GM18519 (cell line): ENCODE measurements around the gene ACAD8.

Experiments
- ATAC-seq: cut with Tn5 transposase; IDR thresholded peaks from one replicate; pipeline ENCODE4 v1.9.1; 2021; ENCODE audit warnings: mild to moderate bottlenecking, moderate library complexity; ENCODE audit not compliant: unreplicated experiment, low FRiP score

ACAD8 gene

GRCh38 chr11:134253188-134253993, at the start of gene ACAD8, which contains the start of gene THYN1:
Gene ACAD8 (plus strand): TSS chr11:134253568. CDS start chr11:134253601, 33 bp downstream.
Gene THYN1 (minus strand): TSS chr11:134253352. CDS start chr11:134252882, 470 bp downstream.
- peak; percentile 98 for ATAC-seq

- ATAC-seq, result no peak
These were observed 47.6 kb upstream of the ACAD8 start for GRCh38 chr11:134205729-134206128.

- ATAC-seq, result no peak
These were observed 47.2 kb upstream of the ACAD8 start for GRCh38 chr11:134206185-134206584.

GRCh38 chr11:134207538-134208239, 45.7 kb upstream of the ACAD8 start:
- ATAC-seq, result no peak

GRCh38 chr11:134215836-134216235, 37.5 kb upstream of the ACAD8 start:
- ATAC-seq, result no peak

GRCh38 chr11:134216816-134217215, 36.6 kb upstream of the ACAD8 start:
- no peak for ATAC-seq

GRCh38 chr11:134223121-134223520, 30.2 kb upstream of the ACAD8 start:
- ATAC-seq, result no peak

GRCh38 chr11:134223836-134224709, 29.3 kb upstream of the ACAD8 start, which contains the start of the genes NCAPD3 and VPS26B:
Gene NCAPD3 (minus strand): TSS chr11:134223967. CDS start chr11:134223926, 41 bp downstream.
Gene VPS26B (plus strand): TSS chr11:134224671. CDS start chr11:134225123, 452 bp downstream.
- ATAC-seq, result peak; percentile 63

- ATAC-seq, result peak; percentile 20
These were observed 28.4 kb upstream of the ACAD8 start for GRCh38 chr11:134224710-134225664.

- no peak for ATAC-seq
These were observed 26.5 kb upstream of the ACAD8 start for GRCh38 chr11:134226806-134227325.

- peak; percentile 42 for ATAC-seq
These were observed 24.7 kb upstream of the ACAD8 start for GRCh38 chr11:134228625-134229024.

GRCh38 chr11:134229126-134229790, 24.1 kb upstream of the ACAD8 start:
- no peak for ATAC-seq

- ATAC-seq, result no peak
These were observed 23.0 kb upstream of the ACAD8 start for GRCh38 chr11:134230339-134230738.

- ATAC-seq, result no peak
These were observed 21.3 kb upstream of the ACAD8 start for GRCh38 chr11:134231958-134232659.

GRCh38 chr11:134233729-134234179, 19.6 kb upstream of the ACAD8 start:
- no peak for ATAC-seq

- ATAC-seq, result no peak
These were observed 18.0 kb upstream of the ACAD8 start for GRCh38 chr11:134235399-134235798.

GRCh38 chr11:134236834-134237556, 16.4 kb upstream of the ACAD8 start:
- no peak for ATAC-seq
